Ishikawa (cell line): Measurements from ENCODE around the gene ZNF225.

Experiments
- CREB1 ChIP-seq: IDR thresholded peaks from 2 replicates; pipeline ENCODE4 v1.6.1; 2012; ENCODE audit warnings: low read depth
- EP300 ChIP-seq: IDR thresholded peaks from 2 replicates; pipeline ENCODE4 v1.6.1; 2012; ENCODE audit warnings: borderline replicate concordance
- FOXM1 ChIP-seq: IDR thresholded peaks from 2 replicates; pipeline ENCODE4 v1.6.1; 2012; ENCODE audit warnings: low read depth, borderline replicate concordance
- MAX ChIP-seq: IDR thresholded peaks from 2 replicates; pipeline ENCODE4 v1.6.1; 2012
- NFIC ChIP-seq: IDR thresholded peaks from 2 replicates; pipeline ENCODE4 v1.6.1; 2012
- RAD21 ChIP-seq: IDR thresholded peaks from 2 replicates; pipeline ENCODE4 v1.6.1; 2012; ENCODE audit warnings: low read depth
- REST ChIP-seq: IDR thresholded peaks from 2 replicates; pipeline ENCODE4 v1.6.1; 2012; ENCODE audit warnings: low read depth, mild to moderate bottlenecking
- TAF1 ChIP-seq: IDR thresholded peaks from 2 replicates; pipeline ENCODE4 v1.6.1; 2012; ENCODE audit warnings: low read depth, mild to moderate bottlenecking
- YY1 ChIP-seq: IDR thresholded peaks from 2 replicates; pipeline ENCODE4 v1.6.1; 2012; ENCODE audit warnings: low read depth

GRCh38 chr19:44182145-44182544 lies 68.9 kb downstream of the ZNF225 start:
- TF ChIP-seq YY1 (no peak), EP300 (no peak), CREB1 (no peak), FOXM1 (no peak), NFIC (no peak), MAX (no peak), RAD21 (no peak), REST (no peak), TAF1 (no peak)
